OCI-LY1 (cell line): Measurements from ENCODE around the gene HIP1R.

Experiments used
- H2AFZ ChIP-seq: fragments of 200-600 bp; sonication (generic), shearing (Covaris generic); 2 replicates; pipeline ENCODE4 v1.6.0; 2014; ENCODE audit warnings: antibody characterized with exemption, mild to moderate bottlenecking, low read length
- H3F3A ChIP-seq: fragments of 200-600 bp; sonication (generic), shearing (Covaris generic); 2 replicates; pipeline ENCODE4 v1.6.0; 2014; ENCODE audit warnings: mild to moderate bottlenecking, antibody characterized with exemption, low read length, moderate library complexity; ENCODE audit not compliant: insufficient read depth
- H3K27ac ChIP-seq: fragments of 200-600 bp; sonication (generic); 2 replicates; pipeline ENCODE4 v1.5.1; 2014; ENCODE audit warnings: low read length, mixed run types, mild to moderate bottlenecking, low read depth; ENCODE audit not compliant: poor library complexity, severe bottlenecking
- H3K27me3 ChIP-seq: fragments of 200-600 bp; sonication (generic); 2 replicates; pipeline ENCODE4 v1.6.0; 2014; ENCODE audit warnings: antibody characterized with exemption, mild to moderate bottlenecking, low read length, moderate library complexity; ENCODE audit not compliant: insufficient read depth
- H3K36me3 ChIP-seq: fragments of 200-600 bp; sonication (generic); 2 replicates; pipeline ENCODE4 v1.6.1; 2014; ENCODE audit warnings: mild to moderate bottlenecking, antibody characterized with exemption, low read length, moderate library complexity, mixed read lengths; ENCODE audit not compliant: insufficient read depth
- H3K4me1 ChIP-seq: fragments of 200-600 bp; sonication (generic); 2 replicates; pipeline ENCODE4 v1.5.1; 2014; ENCODE audit warnings: mild to moderate bottlenecking, low read length, moderate library complexity; ENCODE audit not compliant: insufficient read depth, severe bottlenecking
- H3K4me2 ChIP-seq: fragments of 200-600 bp; sonication (generic), shearing (Covaris generic); 2 replicates; pipeline ENCODE4 v1.6.1; 2014; ENCODE audit warnings: low read length
- H3K4me3 ChIP-seq: fragments of 200-600 bp; sonication (generic); 2 replicates; pipeline ENCODE4 v1.5.1; 2014; ENCODE audit warnings: low read length, low read depth, mild to moderate bottlenecking, mixed read lengths; ENCODE audit not compliant: poor library complexity, severe bottlenecking
- H3K79me2 ChIP-seq: fragments of 200-600 bp; shearing (Covaris generic); 2 replicates; pipeline ENCODE4 v1.6.1; 2016; ENCODE audit warnings: mixed run types, low read length, mixed read lengths; ENCODE audit not compliant: insufficient read depth
- H3K9ac ChIP-seq: fragments of 200-600 bp; sonication (generic), shearing (Covaris generic); 2 replicates; pipeline ENCODE4 v1.6.1; 2014; ENCODE audit warnings: mild to moderate bottlenecking, low read length, mixed read lengths
- H3K9me2 ChIP-seq: fragments of 200-600 bp; sonication (generic), shearing (Covaris generic); 2 replicates; pipeline ENCODE4 v1.6.1; 2014; ENCODE audit warnings: low read depth, mild to moderate bottlenecking, low read length, mixed read lengths
- H3K9me3 ChIP-seq: fragments of 200-600 bp; shearing (Covaris generic); 2 replicates; pipeline ENCODE4 v1.6.1; 2014; ENCODE audit warnings: low read length, mixed read lengths
- H4K20me1 ChIP-seq: fragments of 200-600 bp; sonication (generic), shearing (Covaris generic); 2 replicates; pipeline ENCODE4 v1.6.0; 2016; ENCODE audit warnings: mild to moderate bottlenecking, low read length; ENCODE audit not compliant: insufficient read depth
- EZH2 ChIP-seq: fragments of 200-600 bp; sonication (generic), shearing (Covaris generic); IDR thresholded peaks from 2 replicates; pipeline ENCODE4 v1.8.0; 2017; ENCODE audit warnings: borderline replicate concordance, mixed run types, mild to moderate bottlenecking, antibody characterized with exemption, low read length, moderate library complexity, mixed read lengths
- TF ChIP-seq, protein P1 (sequence below): fragments of 200-600 bp; sonication (generic), shearing (Covaris generic); IDR thresholded peaks from 2 replicates; pipeline ENCODE4 v1.5.1; 2017; ENCODE audit warnings: mild to moderate bottlenecking, antibody characterized with exemption, low read length, moderate library complexity, mixed read lengths

HIP1R gene

GRCh38 chr12:122845041-122845864, 10.0 kb downstream of the HIP1R start:
- Histone ChIP-seq H3K36me3 (peaks cover 8% of the 10 kb centered on the region), H2AFZ (no peak overlapping the region), H3K79me2 (no peaks in the 10 kb centered on the region), H3K9me3 (no peaks in the 10 kb centered on the region), H3K4me2 (no peak overlapping the region), H3K27ac (no peak overlapping the region), H3K9me2 (no peaks in the 10 kb centered on the region), H4K20me1 (no peaks in the 10 kb centered on the region), H3K9ac (no peak overlapping the region), H3F3A (no peaks in the 10 kb centered on the region), H3K4me1 (peaks cover 5% of the 10 kb centered on the region), H3K27me3 (no peaks in the 10 kb centered on the region), H3K4me3 (no peak overlapping the region)
- no peak for TF ChIP-seq EZH2
- TF ChIP-seq, protein P1, sequence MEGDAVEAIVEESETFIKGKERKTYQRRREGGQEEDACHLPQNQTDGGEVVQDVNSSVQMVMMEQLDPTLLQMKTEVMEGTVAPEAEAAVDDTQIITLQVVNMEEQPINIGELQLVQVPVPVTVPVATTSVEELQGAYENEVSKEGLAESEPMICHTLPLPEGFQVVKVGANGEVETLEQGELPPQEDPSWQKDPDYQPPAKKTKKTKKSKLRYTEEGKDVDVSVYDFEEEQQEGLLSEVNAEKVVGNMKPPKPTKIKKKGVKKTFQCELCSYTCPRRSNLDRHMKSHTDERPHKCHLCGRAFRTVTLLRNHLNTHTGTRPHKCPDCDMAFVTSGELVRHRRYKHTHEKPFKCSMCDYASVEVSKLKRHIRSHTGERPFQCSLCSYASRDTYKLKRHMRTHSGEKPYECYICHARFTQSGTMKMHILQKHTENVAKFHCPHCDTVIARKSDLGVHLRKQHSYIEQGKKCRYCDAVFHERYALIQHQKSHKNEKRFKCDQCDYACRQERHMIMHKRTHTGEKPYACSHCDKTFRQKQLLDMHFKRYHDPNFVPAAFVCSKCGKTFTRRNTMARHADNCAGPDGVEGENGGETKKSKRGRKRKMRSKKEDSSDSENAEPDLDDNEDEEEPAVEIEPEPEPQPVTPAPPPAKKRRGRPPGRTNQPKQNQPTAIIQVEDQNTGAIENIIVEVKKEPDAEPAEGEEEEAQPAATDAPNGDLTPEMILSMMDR = no peak

- TF ChIP-seq EZH2 = no peak
- TF ChIP-seq, protein P1 = no peak
- H3K27me3 ChIP-seq = no peaks in the 10 kb centered on the region
- H3F3A ChIP-seq = no peaks in the 10 kb centered on the region
- peaks cover 11% of the 10 kb centered on the region for H3K36me3 ChIP-seq
- H3K27ac ChIP-seq = no peak overlapping the region
- H3K9me2 ChIP-seq = no peaks in the 10 kb centered on the region
- H3K4me1 ChIP-seq = peaks cover 5% of the 10 kb centered on the region
- no peak overlapping the region for H3K9ac ChIP-seq
- H3K4me3 ChIP-seq = no peak overlapping the region
- H3K79me2 ChIP-seq = no peaks in the 10 kb centered on the region
- H4K20me1 ChIP-seq = no peaks in the 10 kb centered on the region
- H3K9me3 ChIP-seq = no peaks in the 10 kb centered on the region
- no peak overlapping the region for H2AFZ ChIP-seq
- H3K4me2 ChIP-seq = no peak overlapping the region
Measured at GRCh38 chr12:122845865-122846621, 10.8 kb downstream of the HIP1R start.

GRCh38 chr12:122846622-122847515, 11.6 kb downstream of the HIP1R start:
- Histone ChIP-seq H3K9me3 (no peaks in the 10 kb centered on the region), H3K4me3 (no peak overlapping the region), H3K9me2 (no peaks in the 10 kb centered on the region), H3K36me3 (peaks cover 12% of the 10 kb centered on the region), H3K9ac (no peak overlapping the region), H4K20me1 (no peaks in the 10 kb centered on the region), H3K4me2 (no peak overlapping the region), H3F3A (no peaks in the 10 kb centered on the region), H3K27ac (no peak overlapping the region), H3K79me2 (no peaks in the 10 kb centered on the region), H3K4me1 (peaks cover 5% of the 10 kb centered on the region), H2AFZ (no peak overlapping the region), H3K27me3 (no peaks in the 10 kb centered on the region)
- TF ChIP-seq, protein P1 = no peak
- no peak for TF ChIP-seq EZH2
